Prostate gland (tissue), 2 donors: ENCODE results near the gene TUBGCP2. TPM values are rescaled to one million over a fixed set of nuclear protein-coding genes. Genes with fewer than 3 reads are reported as not detected.

Experiments
- DNase-seq: peaks from one replicate; pipeline ENCODE4 v3.0.0-alpha.2; 2019; ENCODE audit warnings: low spot score
- H3K27ac ChIP-seq, 2 donors: fragments of 200-600 bp; sonication (generic); 2 replicates each; pipeline ENCODE4 v1.5.1; 2017 to 2019
- H3K27me3 ChIP-seq: fragments of 200-600 bp; sonication (generic); replicated peaks from 2 replicates; pipeline ENCODE4 v1.5.1; 2019; ENCODE audit not compliant: insufficient read depth
- H3K36me3 ChIP-seq, 2 donors: fragments of 200-600 bp; sonication (generic); 1 replicate in 1 of 2; 2 replicates in 1 of 2; pipeline versions ENCODE4 v1.5.1 to v1.8.1; 2017 to 2019
- H3K4me1 ChIP-seq: fragments of 200-600 bp; sonication (generic); replicated peaks from 2 replicates; pipeline ENCODE4 v1.5.1; 2019
- H3K4me3 ChIP-seq, 2 donors: fragments of 200-600 bp; sonication (generic); 2 replicates each; pipeline ENCODE4 v1.5.1; 2017 to 2019
- H3K9me3 ChIP-seq: fragments of 200-600 bp; sonication (generic); 2 replicates; pipeline ENCODE4 v1.5.1; 2017
- POLR2A ChIP-seq: fragments of 450-650 bp; IDR thresholded peaks from one replicate; pipeline ENCODE4 v1.6.1; 2016; ENCODE audit warnings: antibody characterized with exemption, mild to moderate bottlenecking
- POLR2AphosphoS5 ChIP-seq: sonication (generic); formaldehyde crosslinking; IDR thresholded peaks from one replicate; pipeline ENCODE4 v1.6.1; 2017; ENCODE audit warnings: antibody characterized with exemption
- WGBS: methylation state at CpG from one replicate; pipeline ENCODE4 v1.1.5; 2018; 5-methylcytosine and 5-hydroxymethylcytosine counted together
- intact Hi-C: fragments of 100-400 bp; cut with DNase I; formaldehyde crosslinking; loops from one replicate; pipeline ENCODE4 v1.14.2; 2022
- total RNA-seq, 2 donors: library from RNA; depleted of rRNA; stranded (reverse); fragments of >200 nt; gene quantifications; one replicate each; pipeline ENCODE4 v1.1.0, GENCODE V29; 2016
- TF ChIP-seq, protein P1 (sequence below), 4 experiments: fragments of 200-600 bp in 2 of 4; fragments of 450-650 bp in 2 of 4; sonication (generic) in 2 of 4; IDR thresholded peaks; 1 replicate in 3 of 4; 2 replicates in 1 of 4; pipeline ENCODE4 v1.5.1; 2016 to 2019; ENCODE audit warnings: antibody characterized with exemption in 4 of 4, mild to moderate bottlenecking in 2 of 4, moderate library complexity in 2 of 4

Gene TUBGCP2
- total RNA-seq, 2 donors from 2014 or later, result 53.5 to 78.5 TPM

GRCh38 chr10:133271521-133272300 lies 37.0 kb downstream of the TUBGCP2 start:
- no peak for DNase-seq
- intact Hi-C loops, result no loop called here
- Histone ChIP-seq H3K36me3 (no peaks in the 10 kb centered on the region), H3K9me3 (no peaks in the 10 kb centered on the region), H3K27me3 (no peaks in the 10 kb centered on the region), H3K4me3 (no peak overlapping the region), H3K27ac (no peak overlapping the region), H3K4me1 (no peaks in the 10 kb centered on the region)
- TF ChIP-seq POLR2AphosphoS5, result no peak
- TF ChIP-seq, protein P1, sequence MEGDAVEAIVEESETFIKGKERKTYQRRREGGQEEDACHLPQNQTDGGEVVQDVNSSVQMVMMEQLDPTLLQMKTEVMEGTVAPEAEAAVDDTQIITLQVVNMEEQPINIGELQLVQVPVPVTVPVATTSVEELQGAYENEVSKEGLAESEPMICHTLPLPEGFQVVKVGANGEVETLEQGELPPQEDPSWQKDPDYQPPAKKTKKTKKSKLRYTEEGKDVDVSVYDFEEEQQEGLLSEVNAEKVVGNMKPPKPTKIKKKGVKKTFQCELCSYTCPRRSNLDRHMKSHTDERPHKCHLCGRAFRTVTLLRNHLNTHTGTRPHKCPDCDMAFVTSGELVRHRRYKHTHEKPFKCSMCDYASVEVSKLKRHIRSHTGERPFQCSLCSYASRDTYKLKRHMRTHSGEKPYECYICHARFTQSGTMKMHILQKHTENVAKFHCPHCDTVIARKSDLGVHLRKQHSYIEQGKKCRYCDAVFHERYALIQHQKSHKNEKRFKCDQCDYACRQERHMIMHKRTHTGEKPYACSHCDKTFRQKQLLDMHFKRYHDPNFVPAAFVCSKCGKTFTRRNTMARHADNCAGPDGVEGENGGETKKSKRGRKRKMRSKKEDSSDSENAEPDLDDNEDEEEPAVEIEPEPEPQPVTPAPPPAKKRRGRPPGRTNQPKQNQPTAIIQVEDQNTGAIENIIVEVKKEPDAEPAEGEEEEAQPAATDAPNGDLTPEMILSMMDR (IDR thresholded peaks at IDR 0.05), result no peak
- no peak for TF ChIP-seq POLR2A
- WGBS, result 86% methylated on average over 32 of the region's 35 CpGs

- 91% methylated on average over 19 of the region's 19 CpGs for WGBS
- TF ChIP-seq POLR2AphosphoS5 (no peak), POLR2A (no peak)
- TF ChIP-seq, protein P1 (IDR thresholded peaks at IDR 0.05), result no peak
- intact Hi-C loops, result no loop called here
- Histone ChIP-seq H3K27me3 (no peaks in the 10 kb centered on the region), H3K4me3 (no peak overlapping the region), H3K9me3 (no peaks in the 10 kb centered on the region), H3K36me3 (no peaks in the 10 kb centered on the region), H3K27ac (no peak overlapping the region), H3K4me1 (no peaks in the 10 kb centered on the region)
- DNase-seq, result no peak
These were observed 37.8 kb downstream of the TUBGCP2 start for GRCh38 chr10:133270773-133271297.

DNA sequence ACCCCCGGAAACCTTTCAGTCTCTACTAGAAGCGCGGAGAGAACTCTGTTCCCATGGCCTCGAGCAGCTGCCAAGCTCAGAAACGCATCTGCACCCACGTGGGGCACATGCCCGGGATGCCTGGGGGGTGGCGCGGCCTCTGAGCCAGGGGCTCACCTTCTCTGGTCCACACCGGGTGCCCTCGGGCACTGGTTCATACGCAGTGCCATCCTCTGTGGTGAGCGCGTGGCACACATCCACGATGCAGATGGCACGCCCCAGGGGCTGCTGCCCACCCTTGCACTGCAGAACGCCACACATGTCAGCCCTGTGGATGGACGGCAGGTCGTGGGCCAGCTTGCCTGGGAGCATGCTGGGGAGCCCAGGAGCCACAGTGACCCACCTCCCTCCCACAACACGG lies 38.5 kb downstream of the TUBGCP2 start:
- 87% methylated on average over 9 of the region's 20 CpGs for WGBS
- no peaks in the 10 kb centered on the region for H3K4me1 ChIP-seq
- H3K4me3 ChIP-seq, result no peak overlapping the region
- H3K9me3 ChIP-seq, result no peaks in the 10 kb centered on the region
- intact Hi-C loops, result no loop called here
- H3K27me3 ChIP-seq, result no peaks in the 10 kb centered on the region
- no peak overlapping the region for H3K27ac ChIP-seq
- TF ChIP-seq, protein P1 (IDR thresholded peaks at IDR 0.05), result no peak
- TF ChIP-seq POLR2AphosphoS5, result no peak
- no peak for TF ChIP-seq POLR2A
- no peaks in the 10 kb centered on the region for H3K36me3 ChIP-seq
- no peak for DNase-seq

DNA sequence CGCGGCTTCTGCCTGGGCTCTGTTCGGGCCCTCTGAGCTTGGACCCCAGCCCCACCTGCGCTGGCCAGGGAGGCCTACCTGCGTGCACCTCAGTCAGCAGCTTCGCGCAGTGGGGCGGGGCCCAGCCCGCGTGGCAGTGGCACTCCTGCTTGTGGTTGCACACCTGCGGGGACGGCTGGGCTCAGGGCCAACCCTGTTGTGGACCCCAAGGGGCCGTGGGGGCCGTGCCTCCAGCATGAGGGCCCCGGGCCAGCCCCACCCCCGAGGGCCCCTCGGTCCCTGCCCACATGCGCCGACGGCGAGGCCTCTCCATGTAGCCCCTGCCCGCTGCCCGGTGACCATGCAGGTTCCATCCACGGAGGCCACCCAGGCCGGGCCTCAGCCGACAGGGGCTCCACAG lies 39.3 kb downstream of the TUBGCP2 start:
- H3K27ac ChIP-seq, result no peak overlapping the region
- H3K4me1 ChIP-seq, result no peaks in the 10 kb centered on the region
- TF ChIP-seq, protein P1 (IDR thresholded peaks at IDR 0.05), result no peak
- TF ChIP-seq POLR2AphosphoS5, result no peak
- TF ChIP-seq POLR2A, result no peak
- no peaks in the 10 kb centered on the region for H3K27me3 ChIP-seq
- intact Hi-C loops, result no loop called here
- WGBS, result 80% methylated on average over 14 of the region's 26 CpGs
- H3K9me3 ChIP-seq, result no peaks in the 10 kb centered on the region
- no peak for DNase-seq
- H3K36me3 ChIP-seq, result no peaks in the 10 kb centered on the region
- no peak overlapping the region for H3K4me3 ChIP-seq

DNA sequence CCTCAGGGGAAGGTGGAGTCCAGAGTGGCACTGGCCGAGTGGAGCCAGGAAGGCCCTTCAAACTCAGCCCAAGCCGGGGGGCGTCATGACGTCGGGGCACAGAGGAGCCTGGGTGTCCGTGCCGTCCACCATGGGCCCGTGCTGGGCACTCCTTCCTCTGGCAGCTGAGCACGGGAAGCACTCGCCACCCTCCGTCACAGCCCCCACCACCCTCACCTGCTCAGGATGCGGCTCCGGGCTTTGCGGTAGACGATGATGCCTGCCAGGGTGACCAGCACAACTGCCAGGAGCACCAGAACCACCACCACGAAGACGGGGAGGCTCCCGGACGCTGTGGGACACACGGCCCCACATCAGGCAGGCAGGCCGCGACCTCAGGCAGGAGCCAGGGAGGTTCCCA lies 40.1 kb downstream of the TUBGCP2 start:
- Histone ChIP-seq H3K36me3 (no peaks in the 10 kb centered on the region), H3K4me1 (no peaks in the 10 kb centered on the region), H3K27me3 (no peaks in the 10 kb centered on the region), H3K9me3 (no peaks in the 10 kb centered on the region), H3K27ac (no peak overlapping the region), H3K4me3 (no peak overlapping the region)
- TF ChIP-seq POLR2AphosphoS5 (no peak), POLR2A (no peak)
- TF ChIP-seq, protein P1 (IDR thresholded peaks at IDR 0.05), result no peak
- DNase-seq, result no peak
- WGBS, result 94% methylated on average over 22 of the region's 22 CpGs
- intact Hi-C loops, result no loop called here
